T-helper 2 cell (primary cell): ENCODE measurements around the gene FRRS1L.
A peak's percentile ranks its signal among the peaks of the same experiment; 100 is the strongest.

Experiments
- DNase-seq, 5 experiments: peaks; one replicate each; pipeline versions ENCODE4 v3.0.0 to v3.0.0-alpha.2; 2012 to 2022

The FRRS1L gene

GRCh38 chr9:109100543-109101201, 66.4 kb downstream of the FRRS1L start:
- DNase-seq, result peak in 1 of 5 experiments; percentile 54

- DNase-seq, result no peak
Measured at GRCh38 chr9:109098960-109099308, 68.1 kb downstream of the FRRS1L start.

- DNase-seq, result peak in 1 of 5 experiments; percentile 85
Measured at GRCh38 chr9:109098171-109098959, 68.7 kb downstream of the FRRS1L start.

GRCh38 chr9:109097146-109097545, 69.9 kb downstream of the FRRS1L start:
- DNase-seq, result no peak

- peak in 1 of 5 experiments; percentile 19 for DNase-seq
Measured at GRCh38 chr9:109095321-109095720, 71.7 kb downstream of the FRRS1L start.

GRCh38 chr9:109094268-109094667, 72.8 kb downstream of the FRRS1L start:
- DNase-seq, result no peak

GRCh38 chr9:109092587-109092986, 74.5 kb downstream of the FRRS1L start:
- no peak for DNase-seq

- peak in 1 of 5 experiments; percentile 77 for DNase-seq
Measured at GRCh38 chr9:109092051-109092580, 74.9 kb downstream of the FRRS1L start.

GRCh38 chr9:109088221-109088620, 78.8 kb downstream of the FRRS1L start:
- no peak for DNase-seq

GRCh38 chr9:109087795-109088194, 79.3 kb downstream of the FRRS1L start:
- no peak for DNase-seq

- DNase-seq, result no peak
Measured at GRCh38 chr9:109086221-109086620, 80.8 kb downstream of the FRRS1L start.

- no peak for DNase-seq
Measured at GRCh38 chr9:109085510-109085909, 81.5 kb downstream of the FRRS1L start.

GRCh38 chr9:109083813-109084405, 83.1 kb downstream of the FRRS1L start:
- no peak for DNase-seq

GRCh38 chr9:109083141-109083540, 83.9 kb downstream of the FRRS1L start:
- DNase-seq, result no peak

GRCh38 chr9:109082091-109082620, 84.9 kb downstream of the FRRS1L start:
- peak in 1 of 5 experiments; percentile 39 for DNase-seq
